Immature natural killer cell (primary cell): ENCODE results near the gene RXFP1. TPM values are rescaled to one million over a fixed set of nuclear protein-coding genes. Genes with fewer than 3 reads are reported as not detected.

ENCODE experiments used
- DNase-seq, 3 donors: peaks; one replicate each; pipeline ENCODE4 v3.0.0; 2022; ENCODE audit warnings: mixed read lengths in 1 of 3
- H3K27ac Mint-ChIP-seq, 6 donors: one replicate each; pipeline ENCODE4 v1.8.0; 2020; ENCODE audit warnings: mixed read lengths in 6 of 6, mild to moderate bottlenecking in 5 of 6, inconsistent platforms in 4 of 6, moderate library complexity in 3 of 6
- H3K27me3 Mint-ChIP-seq, 3 donors: one replicate each; pipeline ENCODE4 v1.8.0; 2020 to 2021; ENCODE audit warnings: low read depth in 3 of 3, mild to moderate bottlenecking in 3 of 3, mixed read lengths in 3 of 3, moderate library complexity in 3 of 3, inconsistent platforms in 1 of 3
- H3K36me3 Mint-ChIP-seq, 3 donors: one replicate each; pipeline ENCODE4 v1.8.0; 2020; ENCODE audit warnings: mixed read lengths in 3 of 3, inconsistent platforms in 2 of 3, mild to moderate bottlenecking in 2 of 3
- H3K4me1 Mint-ChIP-seq, 2 donors: one replicate each; pipeline ENCODE4 v1.8.0; 2020; ENCODE audit warnings: inconsistent platforms in 2 of 2, mild to moderate bottlenecking in 2 of 2, mixed read lengths in 2 of 2, moderate library complexity in 1 of 2
- H3K4me3 Mint-ChIP-seq, 5 donors: one replicate each; pipeline ENCODE4 v1.8.0; 2020; ENCODE audit warnings: mild to moderate bottlenecking in 5 of 5, mixed read lengths in 5 of 5, inconsistent platforms in 3 of 5, moderate library complexity in 3 of 5
- H3K9me3 Mint-ChIP-seq, 6 donors: one replicate each; pipeline ENCODE4 v1.8.0; 2020; ENCODE audit warnings: mild to moderate bottlenecking in 6 of 6, mixed read lengths in 6 of 6, inconsistent platforms in 4 of 6, moderate library complexity in 3 of 6
- polyA plus RNA-seq, 3 donors: library from polyadenylated mRNA; unstranded; fragments of 300-500 nt; fragmentation: Illumina TruSeq; gene quantifications; one replicate each; pipeline ENCODE4 v1.2.3, GENCODE V29; 2021

RXFP1 gene
- polyA plus RNA-seq, 3 donors from 2014 or later = not detected

DNA sequence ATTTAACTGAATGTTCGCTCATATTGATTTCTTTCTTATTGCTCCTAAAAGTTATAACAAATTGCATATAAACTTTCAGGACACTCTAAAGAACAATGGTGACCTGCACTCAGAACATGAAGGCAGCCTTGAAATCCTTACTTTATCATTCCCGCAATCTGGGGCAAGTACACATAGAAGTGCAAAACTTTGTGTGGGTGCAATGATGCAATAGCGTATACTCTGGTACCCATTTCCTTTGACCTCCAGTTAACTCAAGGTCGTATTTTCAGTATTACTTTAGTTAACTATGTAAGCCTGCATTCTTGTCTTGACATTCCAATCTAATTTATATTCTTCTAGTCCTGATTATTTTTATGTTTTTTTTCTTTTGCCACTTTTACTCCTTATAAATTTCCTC is 85.3 kb downstream of the RXFP1 start:
- no peak overlapping the region for H3K27ac Mint-ChIP-seq
- peaks cover 2 to 5% (median 2%) of the 10 kb centered on the region in 3 donors for H3K27me3 Mint-ChIP-seq
- no peak overlapping the region for H3K4me3 Mint-ChIP-seq
- no peaks in the 10 kb centered on the region for H3K9me3 Mint-ChIP-seq
- H3K36me3 Mint-ChIP-seq = no peaks in the 10 kb centered on the region
- peaks cover 0 to 1% of the 10 kb centered on the region in 2 donors for H3K4me1 Mint-ChIP-seq
- no peak for DNase-seq

DNA sequence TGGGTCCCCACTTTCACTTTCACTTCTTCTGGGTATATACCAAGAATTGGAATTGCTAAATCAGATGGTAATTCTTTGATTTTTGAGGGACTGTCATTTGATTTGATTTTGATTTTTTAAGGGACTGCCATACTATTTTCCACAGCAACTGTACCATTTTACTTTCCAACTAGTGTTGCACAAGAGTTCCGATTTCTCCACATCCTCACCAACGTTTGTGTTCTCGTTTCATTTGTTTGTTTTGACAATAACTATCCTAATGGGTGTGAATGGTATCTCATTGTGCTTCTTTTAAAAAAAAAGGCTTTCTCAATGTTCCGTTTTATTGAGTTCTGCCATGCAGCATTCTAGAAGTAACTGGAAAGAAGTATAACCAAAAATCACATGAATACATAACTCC is 87.4 kb downstream of the RXFP1 start:
- H3K36me3 Mint-ChIP-seq = no peaks in the 10 kb centered on the region
- H3K4me1 Mint-ChIP-seq = peaks cover 0 to 1% of the 10 kb centered on the region in 2 donors
- H3K27ac Mint-ChIP-seq = no peak overlapping the region
- H3K9me3 Mint-ChIP-seq = no peaks in the 10 kb centered on the region
- no peak overlapping the region for H3K4me3 Mint-ChIP-seq
- H3K27me3 Mint-ChIP-seq = peaks cover 0 to 3% (median 2%) of the 10 kb centered on the region in 3 donors
- DNase-seq = no peak

GRCh38 chr4:158610790-158611189 is 89.1 kb downstream of the RXFP1 start:
- Mint-ChIP-seq H3K9me3 (no peaks in the 10 kb centered on the region), H3K4me1 (peaks cover 0 to 1% of the 10 kb centered on the region in 2 donors), H3K27me3 (peaks cover 0 to 6% (median 2%) of the 10 kb centered on the region in 3 donors), H3K27ac (no peak overlapping the region), H3K4me3 (no peak overlapping the region), H3K36me3 (no peaks in the 10 kb centered on the region)
- no peak for DNase-seq

DNA sequence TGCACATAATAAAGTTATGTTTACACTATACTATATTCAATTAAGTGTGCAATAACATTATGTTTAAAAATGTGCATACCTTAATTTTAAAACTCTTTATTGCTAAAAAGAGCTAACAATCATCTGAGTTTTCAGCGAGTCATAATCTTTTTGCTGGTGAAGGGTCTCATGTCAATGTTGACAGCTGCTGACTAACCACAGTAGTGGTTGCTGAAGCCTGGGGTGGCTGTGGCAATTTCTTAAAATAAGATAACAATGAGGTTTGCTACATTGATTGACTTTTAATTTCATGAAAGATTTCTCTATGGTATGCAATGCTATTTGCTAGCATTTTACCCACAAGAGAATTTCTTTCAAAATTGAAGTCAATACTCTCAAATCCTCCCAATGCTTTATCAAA is 91.4 kb downstream of the RXFP1 start:
- no peak overlapping the region for H3K4me3 Mint-ChIP-seq
- no peaks in the 10 kb centered on the region for H3K9me3 Mint-ChIP-seq
- H3K27ac Mint-ChIP-seq = no peak overlapping the region
- peaks cover 0 to 1% of the 10 kb centered on the region in 2 donors for H3K4me1 Mint-ChIP-seq
- H3K36me3 Mint-ChIP-seq = no peaks in the 10 kb centered on the region
- peaks cover 0 to 6% (median 0%) of the 10 kb centered on the region in 3 donors for H3K27me3 Mint-ChIP-seq
- no peak for DNase-seq

DNA sequence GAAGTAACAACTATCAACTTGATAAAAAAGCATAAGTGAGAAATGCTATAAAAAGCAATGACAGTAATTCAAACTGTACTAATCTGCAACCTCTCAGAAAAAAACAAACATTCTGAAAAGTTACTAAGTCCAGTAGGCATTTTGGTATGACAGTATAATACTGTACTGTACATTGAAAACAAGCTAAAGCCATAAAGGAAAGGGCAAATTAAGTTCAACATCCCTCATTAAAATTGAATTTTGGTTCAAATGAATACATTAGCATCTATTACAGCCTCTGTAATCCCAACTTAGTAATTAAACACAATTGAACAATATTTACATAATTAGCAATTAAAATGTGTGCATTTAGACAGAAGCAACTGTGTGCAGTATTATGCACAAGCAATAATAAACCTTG is 96.3 kb downstream of the RXFP1 start:
- Mint-ChIP-seq H3K9me3 (peaks cover 0 to 2% (median 0%) of the 10 kb centered on the region in 6 donors), H3K4me3 (no peak overlapping the region), H3K36me3 (no peaks in the 10 kb centered on the region), H3K27ac (no peak overlapping the region), H3K27me3 (peaks cover 0 to 5% (median 1%) of the 10 kb centered on the region in 3 donors), H3K4me1 (no peaks in the 10 kb centered on the region)
- DNase-seq = no peak

DNA sequence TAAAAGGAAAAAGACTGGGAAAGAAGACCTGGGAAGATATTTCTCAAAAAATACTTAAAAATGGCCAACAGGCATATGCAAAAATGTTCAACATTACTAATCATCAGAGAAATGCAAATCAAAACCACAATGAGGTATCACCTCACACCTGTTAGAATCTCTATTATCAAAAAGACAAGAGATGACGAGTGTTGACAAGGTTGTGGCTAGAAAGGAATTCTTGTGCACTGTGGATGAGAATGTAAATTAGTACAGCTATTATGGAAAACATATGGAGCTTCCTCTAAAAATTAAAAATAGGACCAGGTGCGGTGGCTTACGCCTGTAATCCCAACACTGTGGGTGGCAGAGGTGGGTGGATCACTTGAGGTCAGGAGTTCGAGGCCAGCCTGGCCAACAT is 100.0 kb downstream of the RXFP1 start:
- H3K27me3 Mint-ChIP-seq = peaks cover 1 to 5% (median 2%) of the 10 kb centered on the region in 3 donors
- H3K4me1 Mint-ChIP-seq = no peaks in the 10 kb centered on the region
- no peak overlapping the region for H3K4me3 Mint-ChIP-seq
- peaks cover 0 to 2% (median 0%) of the 10 kb centered on the region in 6 donors for H3K9me3 Mint-ChIP-seq
- H3K36me3 Mint-ChIP-seq = no peaks in the 10 kb centered on the region
- no peak overlapping the region for H3K27ac Mint-ChIP-seq
- no peak for DNase-seq

GRCh38 chr4:158622251-158622650 is 100.6 kb downstream of the RXFP1 start:
- Mint-ChIP-seq H3K4me3 (no peak overlapping the region), H3K9me3 (peaks cover 0 to 2% (median 0%) of the 10 kb centered on the region in 6 donors), H3K27ac (no peak overlapping the region), H3K36me3 (no peaks in the 10 kb centered on the region), H3K27me3 (peaks cover 1 to 5% (median 2%) of the 10 kb centered on the region in 3 donors), H3K4me1 (no peaks in the 10 kb centered on the region)
- no peak for DNase-seq

DNA sequence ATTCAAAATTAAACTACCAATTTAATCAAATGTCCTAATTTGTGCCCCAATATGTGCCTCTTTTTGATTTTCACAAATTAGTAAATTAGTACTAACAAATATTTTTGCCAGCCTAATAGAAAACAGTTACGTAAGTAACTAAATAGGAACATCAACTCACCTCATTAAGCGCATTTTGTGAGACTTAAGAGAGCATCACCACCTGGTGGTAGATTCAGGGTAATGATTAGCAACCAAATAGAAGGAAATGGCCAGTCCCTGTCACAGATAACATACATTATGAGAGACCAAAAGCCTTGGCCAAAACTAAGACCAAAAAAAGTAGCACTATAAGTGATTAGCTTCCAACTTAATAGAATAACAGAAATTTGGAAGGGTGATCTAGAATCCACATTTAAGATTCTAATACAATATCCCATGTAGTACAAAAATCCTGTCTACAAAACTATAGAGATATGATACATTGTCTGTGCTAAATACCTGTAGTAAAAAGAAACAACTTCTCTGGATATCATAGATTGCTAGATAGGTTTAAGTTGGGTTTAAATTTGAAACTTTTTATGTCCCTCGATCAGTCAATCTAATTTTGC is 103.3 kb downstream of the RXFP1 start:
- no peak overlapping the region for H3K27ac Mint-ChIP-seq
- peaks cover 0 to 2% (median 0%) of the 10 kb centered on the region in 6 donors for H3K9me3 Mint-ChIP-seq
- no peaks in the 10 kb centered on the region for H3K4me1 Mint-ChIP-seq
- DNase-seq = no peak
- no peak overlapping the region for H3K4me3 Mint-ChIP-seq
- H3K36me3 Mint-ChIP-seq = no peaks in the 10 kb centered on the region
- H3K27me3 Mint-ChIP-seq = peaks cover 0 to 5% (median 5%) of the 10 kb centered on the region in 3 donors

- Mint-ChIP-seq H3K4me3 (no peak overlapping the region), H3K27ac (no peak overlapping the region), H3K9me3 (peaks cover 0 to 2% (median 0%) of the 10 kb centered on the region in 6 donors)
These were observed 103.9 kb downstream of the RXFP1 start for GRCh38 chr4:158625544-158625943.

GRCh38 chr4:158630893-158631292 is 109.2 kb downstream of the RXFP1 start:
- peaks cover 0 to 6% (median 2%) of the 10 kb centered on the region in 3 donors for H3K27me3 Mint-ChIP-seq
- peaks cover 0 to 2% (median 0%) of the 10 kb centered on the region in 6 donors for H3K9me3 Mint-ChIP-seq
- no peaks in the 10 kb centered on the region for H3K4me1 Mint-ChIP-seq
- DNase-seq = no peak
- H3K4me3 Mint-ChIP-seq = no peak overlapping the region
- H3K27ac Mint-ChIP-seq = no peak overlapping the region
- no peaks in the 10 kb centered on the region for H3K36me3 Mint-ChIP-seq

More at GRCh38 chr4:158625544-158625943, 103.9 kb downstream of the RXFP1 start:
- H3K4me1 Mint-ChIP-seq = no peaks in the 10 kb centered on the region
- no peak for DNase-seq
- no peaks in the 10 kb centered on the region for H3K36me3 Mint-ChIP-seq
- peaks cover 0 to 5% (median 5%) of the 10 kb centered on the region in 3 donors for H3K27me3 Mint-ChIP-seq

DNA sequence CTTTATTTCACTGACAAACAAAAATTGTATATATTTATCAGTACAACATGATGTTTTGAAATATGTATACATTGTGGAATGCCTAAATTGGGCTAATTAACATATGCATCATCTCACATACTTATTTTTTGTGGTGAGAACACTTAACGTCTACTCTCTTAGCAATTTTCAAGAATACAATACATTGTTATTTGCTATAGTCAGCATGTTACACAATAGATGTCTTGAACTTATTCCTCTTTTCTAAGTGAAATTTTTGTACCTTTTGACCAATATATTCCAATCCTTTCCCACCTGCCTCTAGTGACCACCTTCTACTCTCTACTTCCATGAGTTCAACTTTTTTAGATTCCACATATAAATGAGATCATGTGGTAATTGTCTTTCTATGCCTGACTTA is 114.9 kb downstream of the RXFP1 start:
- H3K36me3 Mint-ChIP-seq = no peaks in the 10 kb centered on the region
- peaks cover 3 to 10% (median 4%) of the 10 kb centered on the region in 3 donors for H3K27me3 Mint-ChIP-seq
- DNase-seq = no peak
- no peak overlapping the region for H3K27ac Mint-ChIP-seq
- peaks cover 0 to 3% (median 0%) of the 10 kb centered on the region in 6 donors for H3K9me3 Mint-ChIP-seq
- H3K4me3 Mint-ChIP-seq = no peak overlapping the region
- H3K4me1 Mint-ChIP-seq = no peaks in the 10 kb centered on the region

DNA sequence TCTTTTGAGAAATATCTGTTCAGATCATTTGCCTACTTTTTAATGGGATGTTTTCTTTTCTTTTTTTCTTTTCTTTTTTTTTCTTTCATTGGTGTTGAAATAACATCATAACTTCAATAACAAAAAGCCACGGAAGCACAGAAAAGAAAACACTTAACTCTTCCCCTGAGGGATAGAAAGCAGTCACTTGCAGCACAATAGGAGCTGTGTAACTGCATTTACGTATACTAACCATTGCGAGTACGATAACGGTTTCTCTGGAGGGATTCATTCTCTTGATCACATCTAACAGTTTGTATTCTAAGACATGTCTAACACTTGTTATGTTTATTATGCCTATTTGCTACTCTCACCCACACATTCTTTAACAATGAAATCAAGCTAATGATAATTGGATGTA is 122.7 kb downstream of the RXFP1 start:
- H3K4me1 Mint-ChIP-seq = no peaks in the 10 kb centered on the region

GRCh38 chr4:158644760-158645159 is 123.1 kb downstream of the RXFP1 start:
- no peak overlapping the region for H3K4me3 Mint-ChIP-seq
- no peaks in the 10 kb centered on the region for H3K36me3 Mint-ChIP-seq
- H3K9me3 Mint-ChIP-seq = peaks cover 0 to 1% (median 0%) of the 10 kb centered on the region in 6 donors
- H3K27ac Mint-ChIP-seq = no peak overlapping the region
- H3K4me1 Mint-ChIP-seq = no peaks in the 10 kb centered on the region
- H3K27me3 Mint-ChIP-seq = peaks cover 0 to 10% (median 3%) of the 10 kb centered on the region in 3 donors
- DNase-seq = no peak

More for the DNA sequence above, 122.7 kb downstream of the RXFP1 start:
- Mint-ChIP-seq H3K36me3 (no peaks in the 10 kb centered on the region), H3K4me3 (no peak overlapping the region), H3K27ac (no peak overlapping the region), H3K27me3 (peaks cover under 1 to 10% (median 3%) of the 10 kb centered on the region in 3 donors), H3K9me3 (peaks cover 0 to 1% (median 0%) of the 10 kb centered on the region in 6 donors)
- DNase-seq = no peak

GRCh38 chr4:158649111-158649680 is 127.5 kb downstream of the RXFP1 start:
- peaks cover 4 to 9% of the 10 kb centered on the region in 2 donors for H3K4me1 Mint-ChIP-seq
- no peak overlapping the region for H3K27ac Mint-ChIP-seq
- peaks cover 0 to 2% (median 2%) of the 10 kb centered on the region in 3 donors for H3K27me3 Mint-ChIP-seq
- no peak overlapping the region for H3K4me3 Mint-ChIP-seq
- H3K9me3 Mint-ChIP-seq = no peaks in the 10 kb centered on the region
- DNase-seq = no peak
- no peaks in the 10 kb centered on the region for H3K36me3 Mint-ChIP-seq
